Measurements from ENCODE around the gene GDPD3. TPM values are rescaled to one million over a fixed set of nuclear protein-coding genes. Genes with fewer than 3 reads are reported as not detected.

GDPD3 gene
- total RNA-seq, 1 experiment from 2014 or later, result 2.1 TPM

DNA sequence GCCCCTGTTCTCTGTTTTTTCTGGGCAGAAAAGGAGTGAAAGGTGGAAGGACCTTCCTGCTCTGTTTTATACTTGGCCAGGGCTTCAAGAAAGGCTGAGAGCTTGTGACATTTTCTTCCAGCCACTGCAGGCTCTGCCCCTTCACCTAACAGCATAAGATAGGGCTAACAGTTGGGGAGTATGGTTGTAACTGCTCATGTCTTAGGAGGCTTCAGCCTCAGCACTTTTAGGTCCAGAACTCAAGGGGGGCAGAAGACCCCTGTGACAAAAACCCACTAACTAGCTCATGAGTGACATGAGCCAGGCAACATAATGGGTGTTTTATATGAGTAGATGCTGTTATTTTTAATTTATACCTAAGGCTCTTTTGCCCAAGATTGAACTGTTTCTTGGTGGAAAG is 42.8 kb downstream of the GDPD3 start:
- no peak overlapping the region for H3K4me2 ChIP-seq (ENCODE audit: low read depth, low read length, poor library complexity, severe bottlenecking)
- DNase-seq, result no peak
- H3K27me3 ChIP-seq (ENCODE audit: low read length), result no peaks in the 10 kb centered on the region
- no peak overlapping the region for H3K27ac ChIP-seq (ENCODE audit: low read length)
- H3K79me2 ChIP-seq (ENCODE audit: low read length), result peaks cover 22% of the 10 kb centered on the region
- peaks cover 38% of the 10 kb centered on the region for H4K20me1 ChIP-seq (ENCODE audit: insufficient read depth, low read depth, low read length)
- H3K36me3 ChIP-seq (ENCODE audit: insufficient read depth, low read length), result peaks cover 62% of the 10 kb centered on the region
- peaks cover 29% of the 10 kb centered on the region for H3K4me1 ChIP-seq (ENCODE audit: low read length)
- no peak overlapping the region for H3K4me3 ChIP-seq (ENCODE audit: low read length)
- no peak overlapping the region for H2AFZ ChIP-seq (ENCODE audit: low read length)
- no peaks in the 10 kb centered on the region for H3K9me3 ChIP-seq (ENCODE audit: low read length)
- H3K9me2 ChIP-seq (replicated peaks; ENCODE audit: insufficient read depth, low read length), result no peaks in the 10 kb centered on the region
- H3K9ac ChIP-seq (ENCODE audit: low read length), result no peak overlapping the region

DNA sequence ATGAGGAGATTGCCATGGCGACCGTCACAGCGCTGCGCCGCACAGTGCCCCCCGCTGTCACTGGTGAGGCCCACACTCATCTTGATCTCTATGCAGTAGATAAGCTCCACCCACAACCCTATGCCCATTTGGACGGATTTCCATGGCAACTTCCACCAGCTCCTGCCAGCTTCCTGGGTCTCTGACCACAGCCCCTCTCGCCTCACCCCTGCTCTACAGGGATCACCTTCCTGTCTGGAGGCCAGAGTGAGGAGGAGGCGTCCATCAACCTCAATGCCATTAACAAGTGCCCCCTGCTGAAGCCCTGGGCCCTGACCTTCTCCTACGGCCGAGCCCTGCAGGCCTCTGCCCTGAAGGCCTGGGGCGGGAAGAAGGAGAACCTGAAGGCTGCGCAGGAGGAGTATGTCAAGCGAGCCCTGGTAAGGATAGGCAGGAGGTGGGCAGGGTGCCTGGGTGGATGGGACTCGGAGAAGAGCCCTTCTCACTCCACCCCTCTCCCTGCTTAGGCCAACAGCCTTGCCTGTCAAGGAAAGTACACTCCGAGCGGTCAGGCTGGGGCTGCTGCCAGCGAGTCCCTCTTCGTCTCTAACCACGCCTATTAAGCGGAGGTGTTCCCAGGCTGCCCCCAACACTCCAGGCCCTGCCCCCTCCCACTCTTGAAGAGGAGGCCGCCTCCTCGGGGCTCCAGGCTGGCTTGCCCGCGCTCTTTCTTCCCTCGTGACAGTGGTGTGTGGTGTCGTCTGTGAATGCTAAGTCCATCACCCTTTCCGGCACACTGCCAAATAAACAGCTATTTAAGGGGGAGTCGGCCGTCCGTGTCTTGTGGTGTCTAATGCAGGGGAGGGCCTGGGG is 43.5 kb downstream of the GDPD3 start:
- H3K36me3 ChIP-seq (ENCODE audit: insufficient read depth, low read length), result peaks cover 62% of the 10 kb centered on the region
- no peak overlapping the region for H3K27ac ChIP-seq (ENCODE audit: low read length)
- H3K9ac ChIP-seq (ENCODE audit: low read length), result no peak overlapping the region

GRCh38 chr16:30068750-30069610 is 44.4 kb downstream of the GDPD3 start:
- Histone ChIP-seq H3K27me3 (ENCODE audit: low read length) (no peaks in the 10 kb centered on the region), H3K27ac (ENCODE audit: low read length) (no peak overlapping the region), H3K4me1 (ENCODE audit: low read length) (peaks cover 32% of the 10 kb centered on the region), H3K9me3 (ENCODE audit: low read length) (no peaks in the 10 kb centered on the region), H2AFZ (ENCODE audit: low read length) (no peak overlapping the region), H3K36me3 (ENCODE audit: insufficient read depth, low read length) (peaks cover 62% of the 10 kb centered on the region), H3K9me2 (replicated peaks; ENCODE audit: insufficient read depth, low read length) (no peaks in the 10 kb centered on the region), H3K4me3 (ENCODE audit: low read length) (no peak overlapping the region), H4K20me1 (ENCODE audit: insufficient read depth, low read depth, low read length) (peaks cover 38% of the 10 kb centered on the region), H3K4me2 (ENCODE audit: low read depth, low read length, poor library complexity, severe bottlenecking) (no peak overlapping the region), H3K9ac (ENCODE audit: low read length) (no peak overlapping the region), H3K79me2 (ENCODE audit: low read length) (peaks cover 31% of the 10 kb centered on the region)
- DNase-seq, result peak; percentile 82

More for the DNA sequence above, 43.5 kb downstream of the GDPD3 start:
- peaks cover 38% of the 10 kb centered on the region for H4K20me1 ChIP-seq (ENCODE audit: insufficient read depth, low read depth, low read length)
- no peaks in the 10 kb centered on the region for H3K9me2 ChIP-seq (replicated peaks; ENCODE audit: insufficient read depth, low read length)
- no peaks in the 10 kb centered on the region for H3K9me3 ChIP-seq (ENCODE audit: low read length)
- no peak overlapping the region for H3K4me3 ChIP-seq (ENCODE audit: low read length)
- H3K27me3 ChIP-seq (ENCODE audit: low read length), result no peaks in the 10 kb centered on the region
- peaks cover 27% of the 10 kb centered on the region for H3K4me1 ChIP-seq (ENCODE audit: low read length)
- no peak overlapping the region for H3K4me2 ChIP-seq (ENCODE audit: low read depth, low read length, poor library complexity, severe bottlenecking)
- peaks cover 23% of the 10 kb centered on the region for H3K79me2 ChIP-seq (ENCODE audit: low read length)
- no peak overlapping the region for H2AFZ ChIP-seq (ENCODE audit: low read length)
- no peak for DNase-seq

DNA sequence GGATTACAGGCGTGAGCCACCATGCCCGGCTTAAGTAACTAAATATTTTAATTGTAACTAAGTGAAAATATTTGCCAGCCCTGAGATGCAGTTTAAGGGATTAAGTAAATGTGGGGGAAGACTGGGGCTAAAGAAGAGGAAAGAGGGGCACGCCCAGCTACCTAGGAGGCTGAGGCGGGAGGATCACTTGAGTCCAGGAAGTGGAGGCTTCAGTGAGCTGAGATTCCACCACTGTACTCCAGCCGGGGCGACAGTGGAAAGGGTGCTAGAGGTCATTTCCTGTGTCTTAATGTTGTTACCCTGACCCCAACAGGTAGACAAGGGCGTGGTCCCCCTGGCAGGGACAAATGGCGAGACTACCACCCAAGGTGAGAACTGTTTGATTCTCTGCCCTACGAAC is 45.0 kb downstream of the GDPD3 start:
- DNase-seq, result no peak
- Histone ChIP-seq H4K20me1 (ENCODE audit: insufficient read depth, low read depth, low read length) (peaks cover 38% of the 10 kb centered on the region), H3K4me2 (ENCODE audit: low read depth, low read length, poor library complexity, severe bottlenecking) (no peak overlapping the region), H3K27ac (ENCODE audit: low read length) (no peak overlapping the region), H3K36me3 (ENCODE audit: insufficient read depth, low read length) (peaks cover 62% of the 10 kb centered on the region), H3K27me3 (ENCODE audit: low read length) (no peaks in the 10 kb centered on the region), H3K9me2 (replicated peaks; ENCODE audit: insufficient read depth, low read length) (no peaks in the 10 kb centered on the region), H3K4me1 (ENCODE audit: low read length) (peaks cover 38% of the 10 kb centered on the region), H3K79me2 (ENCODE audit: low read length) (peaks cover 31% of the 10 kb centered on the region), H3K9me3 (ENCODE audit: low read length) (no peaks in the 10 kb centered on the region), H2AFZ (ENCODE audit: low read length) (no peak overlapping the region), H3K4me3 (ENCODE audit: low read length) (no peak overlapping the region), H3K9ac (ENCODE audit: low read length) (no peak overlapping the region)

GRCh38 chr16:30067584-30067916 is 45.8 kb downstream of the GDPD3 start:
- Histone ChIP-seq H3K27ac (ENCODE audit: low read length) (peak overlapping the region; percentile 95), H2AFZ (ENCODE audit: low read length) (no peak overlapping the region), H4K20me1 (ENCODE audit: insufficient read depth, low read depth, low read length) (peaks cover 38% of the 10 kb centered on the region), H3K4me1 (ENCODE audit: low read length) (peaks cover 42% of the 10 kb centered on the region), H3K79me2 (ENCODE audit: low read length) (peaks cover 31% of the 10 kb centered on the region), H3K36me3 (ENCODE audit: insufficient read depth, low read length) (peaks cover 62% of the 10 kb centered on the region), H3K9ac (ENCODE audit: low read length) (no peak overlapping the region), H3K4me3 (ENCODE audit: low read length) (peak overlapping the region; percentile 99; the same call in 1 of the 2 replicates), H3K4me2 (ENCODE audit: low read depth, low read length, poor library complexity, severe bottlenecking) (peak overlapping the region; percentile 85), H3K27me3 (ENCODE audit: low read length) (no peaks in the 10 kb centered on the region), H3K9me2 (replicated peaks; ENCODE audit: insufficient read depth, low read length) (no peaks in the 10 kb centered on the region), H3K9me3 (ENCODE audit: low read length) (no peaks in the 10 kb centered on the region)
- DNase-seq, result no peak

- peaks cover 58% of the 10 kb centered on the region for H3K36me3 ChIP-seq (ENCODE audit: insufficient read depth, low read length)
- peaks cover 42% of the 10 kb centered on the region for H3K4me1 ChIP-seq (ENCODE audit: low read length)
- peak overlapping the region; percentile 99 for H3K9ac ChIP-seq (ENCODE audit: low read length)
- no peak overlapping the region for H2AFZ ChIP-seq (ENCODE audit: low read length)
- no peaks in the 10 kb centered on the region for H3K9me3 ChIP-seq (ENCODE audit: low read length)
- peak overlapping the region; percentile 95 for H3K27ac ChIP-seq (ENCODE audit: low read length)
- no peak for DNase-seq
- peak overlapping the region; percentile 85 for H3K4me2 ChIP-seq (ENCODE audit: low read depth, low read length, poor library complexity, severe bottlenecking)
- H3K27me3 ChIP-seq (ENCODE audit: low read length), result no peaks in the 10 kb centered on the region
- H3K79me2 ChIP-seq (ENCODE audit: low read length), result peaks cover 31% of the 10 kb centered on the region
- H3K4me3 ChIP-seq (ENCODE audit: low read length), result peak overlapping the region; percentile 99
- no peaks in the 10 kb centered on the region for H3K9me2 ChIP-seq (replicated peaks; ENCODE audit: insufficient read depth, low read length)
- H4K20me1 ChIP-seq (ENCODE audit: insufficient read depth, low read depth, low read length), result peaks cover 38% of the 10 kb centered on the region
Observed at GRCh38 chr16:30066761-30067583, 46.4 kb downstream of the GDPD3 start.

DNA sequence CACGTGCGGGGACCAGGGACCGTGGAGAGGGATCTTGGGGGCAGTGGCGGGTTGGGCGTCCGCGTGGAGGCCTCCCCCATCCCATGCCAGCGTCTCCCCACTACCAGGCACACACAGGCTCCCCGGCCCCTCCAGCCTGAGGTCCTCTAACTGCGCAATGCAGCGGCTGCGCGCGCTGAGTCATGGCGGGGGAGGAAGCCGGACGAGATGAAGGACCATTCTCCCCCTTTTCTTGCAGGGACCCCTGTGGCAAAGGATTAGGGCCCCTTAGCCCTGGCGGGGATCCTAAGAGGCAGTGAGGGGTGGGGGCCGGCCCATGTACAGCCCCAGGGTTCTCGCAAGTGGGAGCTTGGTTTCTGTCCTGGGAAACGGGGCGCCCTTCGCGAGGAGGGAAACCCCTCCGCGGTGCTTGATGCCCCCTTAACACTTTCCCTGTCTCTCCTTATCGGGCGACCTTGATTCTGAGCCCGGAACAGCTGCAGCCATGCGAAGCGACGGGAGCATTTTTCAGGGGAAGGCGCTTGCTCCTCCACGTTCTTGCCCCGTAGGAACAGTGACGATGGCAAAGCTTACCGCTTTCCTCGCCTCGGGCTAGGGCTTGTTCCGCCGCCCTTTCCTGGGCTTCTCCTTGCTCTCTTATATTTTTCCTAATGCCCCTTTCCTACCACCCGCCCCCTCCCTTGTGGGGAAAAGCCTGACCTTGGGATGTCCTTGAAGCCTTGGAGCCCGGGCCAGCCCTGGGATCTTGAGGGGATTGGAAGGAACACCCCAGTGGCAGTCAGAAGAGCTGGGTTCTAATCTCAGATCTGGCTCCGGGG is 47.2 kb downstream of the GDPD3 start:
- Histone ChIP-seq H4K20me1 (ENCODE audit: insufficient read depth, low read depth, low read length) (peaks cover 38% of the 10 kb centered on the region), H3K27me3 (ENCODE audit: low read length) (no peaks in the 10 kb centered on the region), H3K9me2 (replicated peaks; ENCODE audit: insufficient read depth, low read length) (no peaks in the 10 kb centered on the region), H3K9ac (ENCODE audit: low read length) (peak overlapping the region; percentile 99), H3K4me2 (ENCODE audit: low read depth, low read length, poor library complexity, severe bottlenecking) (peak overlapping the region; percentile 85), H3K79me2 (ENCODE audit: low read length) (peaks cover 31% of the 10 kb centered on the region), H3K4me3 (ENCODE audit: low read length) (peak overlapping the region; percentile 99), H3K27ac (ENCODE audit: low read length) (peak overlapping the region; percentile 95), H3K4me1 (ENCODE audit: low read length) (peaks cover 46% of the 10 kb centered on the region), H3K9me3 (ENCODE audit: low read length) (no peaks in the 10 kb centered on the region), H3K36me3 (ENCODE audit: insufficient read depth, low read length) (peaks cover 50% of the 10 kb centered on the region), H2AFZ (ENCODE audit: low read length) (no peak overlapping the region)
- DNase-seq, result peak; percentile 67

Data from Karpas-422 (cell line).